ENCODE results near the gene ELMO1.

DNA sequence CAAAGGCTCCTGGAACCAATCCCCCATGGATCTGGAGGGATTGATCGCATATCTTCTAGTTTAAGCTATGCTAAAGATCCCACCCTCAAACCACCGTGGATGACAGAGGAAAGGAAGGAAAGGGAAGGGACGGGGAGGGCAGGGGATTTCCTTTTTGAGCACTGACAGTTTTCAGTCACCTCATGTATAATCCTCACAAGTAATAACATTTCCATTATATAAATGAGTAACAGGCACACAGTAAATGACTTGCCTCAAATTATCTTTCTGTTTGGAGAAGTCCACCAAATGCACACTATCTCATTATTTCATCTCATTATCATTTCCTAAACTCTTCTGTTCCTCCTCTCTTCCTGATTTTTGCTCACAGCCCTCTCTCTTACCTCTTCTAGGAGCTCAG lies 597.3 kb downstream of the ELMO1 start:
- no peak for TF ChIP-seq POLR2A (IDR thresholded peaks at IDR 0.05)
- TF ChIP-seq, protein P1, sequence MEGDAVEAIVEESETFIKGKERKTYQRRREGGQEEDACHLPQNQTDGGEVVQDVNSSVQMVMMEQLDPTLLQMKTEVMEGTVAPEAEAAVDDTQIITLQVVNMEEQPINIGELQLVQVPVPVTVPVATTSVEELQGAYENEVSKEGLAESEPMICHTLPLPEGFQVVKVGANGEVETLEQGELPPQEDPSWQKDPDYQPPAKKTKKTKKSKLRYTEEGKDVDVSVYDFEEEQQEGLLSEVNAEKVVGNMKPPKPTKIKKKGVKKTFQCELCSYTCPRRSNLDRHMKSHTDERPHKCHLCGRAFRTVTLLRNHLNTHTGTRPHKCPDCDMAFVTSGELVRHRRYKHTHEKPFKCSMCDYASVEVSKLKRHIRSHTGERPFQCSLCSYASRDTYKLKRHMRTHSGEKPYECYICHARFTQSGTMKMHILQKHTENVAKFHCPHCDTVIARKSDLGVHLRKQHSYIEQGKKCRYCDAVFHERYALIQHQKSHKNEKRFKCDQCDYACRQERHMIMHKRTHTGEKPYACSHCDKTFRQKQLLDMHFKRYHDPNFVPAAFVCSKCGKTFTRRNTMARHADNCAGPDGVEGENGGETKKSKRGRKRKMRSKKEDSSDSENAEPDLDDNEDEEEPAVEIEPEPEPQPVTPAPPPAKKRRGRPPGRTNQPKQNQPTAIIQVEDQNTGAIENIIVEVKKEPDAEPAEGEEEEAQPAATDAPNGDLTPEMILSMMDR (IDR thresholded peaks at IDR 0.05): no peak

Measured in lower leg skin (tissue), 3 donors.